Measurements from ENCODE around the gene BTG4.

Gene BTG4

GRCh38 chr11:111479666-111480065 lies 32.5 kb downstream of the BTG4 start:
- DNase-seq: no peak

- DNase-seq: no peak
These were observed 34.3 kb downstream of the BTG4 start for GRCh38 chr11:111477898-111478297.

- DNase-seq: no peak
These were observed 35.2 kb downstream of the BTG4 start for GRCh38 chr11:111476956-111477355.

- DNase-seq: no peak
These were observed 35.8 kb downstream of the BTG4 start for GRCh38 chr11:111476366-111476765.

GRCh38 chr11:111474432-111474831 lies 37.8 kb downstream of the BTG4 start:
- DNase-seq: no peak

- DNase-seq: no peak
These were observed 40.0 kb downstream of the BTG4 start for GRCh38 chr11:111472228-111472627.

- DNase-seq: peak; percentile 10
These were observed 43.0 kb downstream of the BTG4 start for GRCh38 chr11:111469200-111469599.

GRCh38 chr11:111466615-111467014 lies 45.6 kb downstream of the BTG4 start:
- DNase-seq: no peak

- DNase-seq: peak; percentile 1
These were observed 46.8 kb downstream of the BTG4 start for GRCh38 chr11:111465400-111465799.

GRCh38 chr11:111463276-111463675 lies 48.9 kb downstream of the BTG4 start:
- no peak for DNase-seq

- no peak for DNase-seq
These were observed 49.9 kb downstream of the BTG4 start for GRCh38 chr11:111462329-111462728.

- DNase-seq: no peak
These were observed 50.5 kb downstream of the BTG4 start for GRCh38 chr11:111461460-111462235.

GRCh38 chr11:111460856-111461255 lies 51.3 kb downstream of the BTG4 start:
- no peak for DNase-seq

GRCh38 chr11:111460340-111460739 lies 51.8 kb downstream of the BTG4 start:
- no peak for DNase-seq

GRCh38 chr11:111459506-111460270 lies 52.5 kb downstream of the BTG4 start:
- no peak for DNase-seq

GRCh38 chr11:111457731-111458368 lies 54.3 kb downstream of the BTG4 start:
- DNase-seq: no peak

GRCh38 chr11:111456859-111457730 lies 55.1 kb downstream of the BTG4 start:
- no peak for DNase-seq

GRCh38 chr11:111456086-111456858 lies 55.9 kb downstream of the BTG4 start:
- DNase-seq: no peak

- DNase-seq: no peak
These were observed 56.7 kb downstream of the BTG4 start for GRCh38 chr11:111455291-111456085.

- peak; percentile 32 for DNase-seq
These were observed 57.5 kb downstream of the BTG4 start for GRCh38 chr11:111454561-111455192.

All from amniotic stem cell (primary cell).